BLaER1 treated with 17β-estradiol and CSF1 and Interleukin-3, amounts not matched to agents 10 nM and 100 nM (cell line): ENCODE measurements around the gene FSHR.

Experiments used
- H3K27ac ChIP-seq, 11 experiments: shearing (Covaris generic); formaldehyde crosslinking; 2 replicates each; pipeline ENCODE4 v1.8.1; 2022
- H3K27me3 ChIP-seq, 11 experiments: shearing (Covaris generic); formaldehyde crosslinking; 2 replicates each; pipeline ENCODE4 v1.8.1; 2022
- H3K36me3 ChIP-seq, 11 experiments: shearing (Covaris generic); formaldehyde crosslinking; 2 replicates each; pipeline ENCODE4 v1.8.1; 2022
- H3K4me1 ChIP-seq, 10 experiments: shearing (Covaris generic); formaldehyde crosslinking; 2 replicates each; pipeline ENCODE4 v1.8.1; 2022
- H3K4me2 ChIP-seq, 11 experiments: shearing (Covaris generic); formaldehyde crosslinking; 2 replicates each; pipeline ENCODE4 v1.8.1; 2022
- H3K4me3 ChIP-seq, 10 experiments: shearing (Covaris generic); formaldehyde crosslinking; 2 replicates each; pipeline ENCODE4 v1.8.1; 2022
- H3K9ac ChIP-seq, 11 experiments: shearing (Covaris generic); formaldehyde crosslinking; 2 replicates each; pipeline ENCODE4 v1.8.1; 2022
- H3K9me3 ChIP-seq, 11 experiments: shearing (Covaris generic); formaldehyde crosslinking; replicated peaks in 1 of 11; 2 replicates each; pipeline ENCODE4 v1.8.1; 2022
- H4K20me1 ChIP-seq, 11 experiments: shearing (Covaris generic); formaldehyde crosslinking; 2 replicates each; pipeline ENCODE4 v1.8.1; 2022
- Cebpa-rat ChIP-seq, 11 experiments: shearing (Covaris generic); IDR thresholded peaks; 2 replicates each; pipeline ENCODE4 v1.8.1; 2022

FSHR gene, protein sequence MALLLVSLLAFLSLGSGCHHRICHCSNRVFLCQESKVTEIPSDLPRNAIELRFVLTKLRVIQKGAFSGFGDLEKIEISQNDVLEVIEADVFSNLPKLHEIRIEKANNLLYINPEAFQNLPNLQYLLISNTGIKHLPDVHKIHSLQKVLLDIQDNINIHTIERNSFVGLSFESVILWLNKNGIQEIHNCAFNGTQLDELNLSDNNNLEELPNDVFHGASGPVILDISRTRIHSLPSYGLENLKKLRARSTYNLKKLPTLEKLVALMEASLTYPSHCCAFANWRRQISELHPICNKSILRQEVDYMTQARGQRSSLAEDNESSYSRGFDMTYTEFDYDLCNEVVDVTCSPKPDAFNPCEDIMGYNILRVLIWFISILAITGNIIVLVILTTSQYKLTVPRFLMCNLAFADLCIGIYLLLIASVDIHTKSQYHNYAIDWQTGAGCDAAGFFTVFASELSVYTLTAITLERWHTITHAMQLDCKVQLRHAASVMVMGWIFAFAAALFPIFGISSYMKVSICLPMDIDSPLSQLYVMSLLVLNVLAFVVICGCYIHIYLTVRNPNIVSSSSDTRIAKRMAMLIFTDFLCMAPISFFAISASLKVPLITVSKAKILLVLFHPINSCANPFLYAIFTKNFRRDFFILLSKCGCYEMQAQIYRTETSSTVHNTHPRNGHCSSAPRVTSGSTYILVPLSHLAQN

DNA sequence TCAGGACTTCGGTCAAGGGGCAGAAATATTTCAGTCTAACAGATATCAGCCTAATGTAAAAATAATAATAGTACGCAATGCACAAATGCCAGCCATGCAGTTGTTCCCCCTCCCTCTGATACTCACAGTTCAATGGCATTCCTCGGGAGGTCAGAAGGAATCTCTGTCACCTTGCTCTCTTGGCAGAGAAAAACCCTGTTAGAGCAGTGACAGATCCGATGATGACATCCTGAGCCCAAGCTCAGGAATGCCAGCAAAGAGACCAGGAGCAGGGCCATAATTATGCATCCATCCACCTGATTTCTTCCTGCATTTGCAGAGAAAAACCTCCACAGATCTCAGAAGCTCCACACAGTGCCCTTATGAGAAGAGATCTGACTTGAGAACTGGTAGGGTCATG is at the start of gene FSHR:
Gene FSHR, minus strand, starts transcription at position 376 of the 400 bp plus-strand sequence. Its CDS starts 98 bp downstream, at position 278.
- H4K20me1 ChIP-seq, result no peaks in the 10 kb centered on the region
- H3K4me3 ChIP-seq, result no peak within 1 kb of the TSS
- H3K27ac ChIP-seq, result no peak within 1 kb of the TSS
- no peaks in the 10 kb centered on the region for H3K9me3 ChIP-seq
- H3K36me3 ChIP-seq, result no peaks in the 10 kb centered on the region
- H3K27me3 ChIP-seq, result no peaks in the 10 kb centered on the region
- no peak within 1 kb of the TSS for H3K4me2 ChIP-seq
- no peak for TF ChIP-seq Cebpa-rat (IDR thresholded peaks at IDR 0.05)
- no peaks in the 10 kb centered on the region for H3K4me1 ChIP-seq
- H3K9ac ChIP-seq, result no peak within 1 kb of the TSS

DNA sequence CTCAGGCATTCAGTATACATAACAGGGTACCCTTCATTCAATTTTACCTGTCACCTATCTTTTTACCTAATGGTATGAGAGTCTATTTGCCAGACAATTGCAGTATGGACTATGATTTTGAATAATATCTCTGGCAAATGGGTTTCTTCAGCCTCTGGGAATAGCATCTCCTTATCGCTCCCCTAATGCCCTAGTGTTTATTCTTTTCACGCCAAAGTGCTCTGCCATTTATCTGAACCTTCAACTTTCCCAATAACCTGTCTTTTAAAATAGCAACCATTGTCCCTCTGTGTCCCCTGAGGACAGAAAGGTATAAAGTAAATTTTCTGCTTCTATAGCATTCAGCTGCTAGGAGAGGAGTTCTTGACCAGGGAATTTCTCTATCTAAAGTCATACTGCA is 45.0 kb upstream of the FSHR start:
- no peak overlapping the region for H3K27ac ChIP-seq
- no peaks in the 10 kb centered on the region for H3K9me3 ChIP-seq
- H3K27me3 ChIP-seq, result no peaks in the 10 kb centered on the region
- no peaks in the 10 kb centered on the region for H3K36me3 ChIP-seq
- no peak overlapping the region for H3K4me2 ChIP-seq
- H3K4me1 ChIP-seq, result no peaks in the 10 kb centered on the region
- H4K20me1 ChIP-seq, result no peaks in the 10 kb centered on the region
- H3K9ac ChIP-seq, result no peak overlapping the region
- TF ChIP-seq Cebpa-rat (IDR thresholded peaks at IDR 0.05), result no peak
- no peak overlapping the region for H3K4me3 ChIP-seq

DNA sequence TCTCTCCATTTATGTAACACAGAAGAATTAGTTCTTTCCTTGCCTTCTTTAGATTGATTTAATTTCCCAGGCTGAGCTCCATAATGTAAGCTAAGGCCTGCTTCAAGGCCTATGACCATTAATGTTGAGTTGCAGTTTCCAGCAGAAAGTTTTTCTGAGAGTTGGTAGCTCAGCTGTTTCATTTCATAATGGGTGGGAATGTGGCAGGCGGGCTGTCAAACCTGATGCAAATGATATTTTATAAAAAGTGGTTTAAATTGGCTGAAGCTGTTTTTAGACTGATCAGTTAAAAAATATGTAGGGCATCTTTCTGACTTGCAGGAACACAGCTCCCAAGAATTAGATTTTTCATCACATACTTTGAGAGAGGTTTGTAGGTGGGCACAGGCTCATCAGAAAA is 40.4 kb upstream of the FSHR start:
- peaks cover 0 to 10% (median 0%) of the 10 kb centered on the region in 10 experiments; a peak in 6 of 20 replicates for H3K4me1 ChIP-seq
- H3K27me3 ChIP-seq, result no peaks in the 10 kb centered on the region
- no peak overlapping the region for H3K4me3 ChIP-seq
- no peak overlapping the region for H3K27ac ChIP-seq
- no peaks in the 10 kb centered on the region for H3K36me3 ChIP-seq
- H3K9ac ChIP-seq, result no peak overlapping the region
- no peaks in the 10 kb centered on the region for H3K9me3 ChIP-seq
- no peaks in the 10 kb centered on the region for H4K20me1 ChIP-seq
- no peak for TF ChIP-seq Cebpa-rat (IDR thresholded peaks at IDR 0.05)
- no peak overlapping the region for H3K4me2 ChIP-seq

DNA sequence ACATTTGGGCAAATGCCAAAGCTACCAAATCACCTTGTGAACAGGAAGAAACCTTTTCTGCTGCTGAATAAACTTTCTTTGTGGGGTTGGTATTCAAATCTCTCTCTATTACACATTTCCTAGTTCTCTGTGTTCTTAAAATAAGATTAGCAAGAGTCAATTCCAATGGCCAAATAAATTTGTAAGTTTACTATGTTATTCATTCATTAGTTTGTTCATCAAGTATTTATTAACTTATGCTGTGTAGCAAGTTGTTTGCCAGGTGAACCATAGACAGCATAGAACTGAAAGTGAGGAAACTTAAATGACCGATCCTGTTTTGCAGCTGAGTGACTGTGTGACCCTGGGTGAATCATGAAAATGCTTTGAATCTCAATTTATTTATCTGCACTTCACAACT is 37.7 kb upstream of the FSHR start:
- H3K27ac ChIP-seq, result no peak overlapping the region
- H3K9me3 ChIP-seq, result no peaks in the 10 kb centered on the region
- H3K4me1 ChIP-seq, result peaks cover 0 to 22% (median 0%) of the 10 kb centered on the region in 10 experiments; a peak in 6 of 20 replicates
- no peaks in the 10 kb centered on the region for H3K27me3 ChIP-seq
- no peaks in the 10 kb centered on the region for H3K36me3 ChIP-seq
- no peak overlapping the region for H3K4me2 ChIP-seq
- H4K20me1 ChIP-seq, result no peaks in the 10 kb centered on the region
- H3K4me3 ChIP-seq, result no peak overlapping the region
- H3K9ac ChIP-seq, result no peak overlapping the region
- no peak for TF ChIP-seq Cebpa-rat (IDR thresholded peaks at IDR 0.05)

DNA sequence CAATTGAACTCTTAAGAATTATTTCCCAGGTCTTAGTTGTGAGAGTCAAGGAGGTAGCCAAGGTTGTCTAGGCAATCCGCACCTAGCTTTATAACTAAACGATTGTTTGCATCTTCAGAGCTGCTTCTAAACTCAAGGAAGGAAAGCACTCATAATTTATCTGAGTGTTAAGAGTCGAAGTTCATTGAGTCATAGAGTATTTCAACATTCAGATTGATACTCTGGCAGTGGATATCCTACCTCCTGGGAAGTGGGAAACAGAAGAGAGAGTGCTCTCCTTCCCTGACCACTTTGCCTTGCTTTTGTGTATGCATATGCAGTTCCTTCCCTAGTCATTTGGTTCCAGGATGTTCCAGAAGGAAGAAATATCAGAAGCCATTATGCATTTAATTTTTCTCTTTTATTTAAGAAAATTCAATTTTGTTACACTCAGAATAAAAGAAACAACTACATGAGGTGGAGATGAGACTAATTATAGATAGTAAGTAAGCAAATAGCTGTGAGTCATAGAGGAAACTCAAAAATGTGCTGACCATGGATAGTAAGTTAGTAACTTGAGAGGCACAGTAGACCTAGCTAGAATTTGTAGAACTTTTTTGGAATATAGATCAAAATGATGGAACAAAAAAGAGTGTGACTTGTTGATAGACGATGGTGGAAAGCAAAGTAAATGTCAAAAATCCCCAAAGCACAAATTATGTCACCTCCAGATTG is 35.4 kb upstream of the FSHR start:
- Histone ChIP-seq H3K27ac (no peak overlapping the region), H3K4me1 (peaks cover 0 to 22% (median 0%) of the 10 kb centered on the region in 10 experiments; a peak in 6 of 20 replicates), H3K27me3 (no peaks in the 10 kb centered on the region), H3K4me2 (peak overlapping the region in 3 of 11 experiments; percentile 33 to 65 (median 37); a peak in 6 of 22 replicates), H3K9me3 (peaks cover 0 to 8% (median 0%) of the 10 kb centered on the region in 11 experiments; a peak in 4 of 22 replicates), H3K36me3 (no peaks in the 10 kb centered on the region), H3K9ac (no peak overlapping the region), H3K4me3 (no peak overlapping the region), H4K20me1 (no peaks in the 10 kb centered on the region)
- no peak for TF ChIP-seq Cebpa-rat (IDR thresholded peaks at IDR 0.05)

DNA sequence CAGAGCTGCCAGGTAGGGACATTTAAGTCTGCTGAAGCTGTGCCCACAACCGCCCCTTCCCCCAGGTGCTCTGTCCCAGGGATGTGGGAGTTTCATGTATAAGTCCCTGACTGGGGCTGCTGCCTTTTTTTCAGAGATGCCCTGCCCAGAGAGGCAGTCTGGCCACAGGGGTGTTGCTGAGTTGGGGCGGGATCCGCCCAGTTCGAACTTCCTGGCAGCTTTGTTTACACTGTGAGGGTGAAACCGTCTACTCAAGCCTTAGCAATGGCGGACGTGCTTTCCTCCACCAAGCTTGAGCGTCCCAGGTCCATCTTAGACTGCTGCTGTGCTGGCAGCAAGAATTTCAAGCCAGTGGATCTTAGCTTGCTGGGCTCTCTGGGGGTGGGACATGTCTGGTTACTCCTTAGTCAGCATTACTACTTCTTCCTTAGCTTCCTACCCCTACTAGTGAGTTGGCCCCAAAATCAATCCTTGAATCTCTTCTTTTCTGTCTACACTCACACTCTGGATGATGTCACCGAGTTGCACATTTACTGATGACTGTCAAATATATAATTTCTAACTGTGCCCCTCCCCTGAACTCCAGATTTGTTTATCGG is 31.8 kb upstream of the FSHR start:
- no peak overlapping the region for H3K9ac ChIP-seq
- no peak for TF ChIP-seq Cebpa-rat (IDR thresholded peaks at IDR 0.05)
- no peak overlapping the region for H3K27ac ChIP-seq
- H3K4me1 ChIP-seq, result peaks cover 0 to 22% (median 0%) of the 10 kb centered on the region in 10 experiments; a peak in 6 of 20 replicates
- H3K4me2 ChIP-seq, result no peak overlapping the region
- peaks cover 0 to 8% (median 0%) of the 10 kb centered on the region in 11 experiments; a peak in 4 of 22 replicates for H3K9me3 ChIP-seq
- H3K27me3 ChIP-seq, result no peaks in the 10 kb centered on the region
- no peaks in the 10 kb centered on the region for H4K20me1 ChIP-seq
- no peak overlapping the region for H3K4me3 ChIP-seq
- no peaks in the 10 kb centered on the region for H3K36me3 ChIP-seq

DNA sequence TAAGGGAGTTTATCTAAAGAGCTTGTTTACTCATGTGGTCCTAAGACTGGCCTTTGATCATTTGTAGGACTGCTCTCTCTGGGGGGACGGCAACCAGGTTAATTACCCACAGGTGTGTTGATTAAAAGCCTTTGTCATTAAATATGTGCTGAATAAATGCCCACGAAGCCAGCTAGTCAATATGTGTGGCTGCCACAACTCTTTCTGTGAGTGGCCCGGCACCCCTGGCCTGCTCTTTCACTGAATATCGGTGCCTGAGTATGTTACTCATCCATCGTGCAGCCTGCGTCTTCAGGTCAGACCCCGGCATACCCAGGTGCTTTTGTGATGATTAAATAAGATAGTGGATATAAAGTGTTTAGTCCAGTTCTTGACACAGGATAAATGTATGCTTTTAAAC is 24.3 kb upstream of the FSHR start:
- TF ChIP-seq Cebpa-rat (IDR thresholded peaks at IDR 0.05), result no peak
- peaks cover 0 to 7% (median 0%) of the 10 kb centered on the region in 10 experiments; a peak in 4 of 20 replicates for H3K4me1 ChIP-seq
- no peak overlapping the region for H3K4me3 ChIP-seq
- peaks cover 0 to 13% (median 0%) of the 10 kb centered on the region in 11 experiments; a peak in 2 of 22 replicates for H3K9me3 ChIP-seq
- H3K36me3 ChIP-seq, result no peaks in the 10 kb centered on the region
- no peak overlapping the region for H3K4me2 ChIP-seq
- H4K20me1 ChIP-seq, result no peaks in the 10 kb centered on the region
- H3K27ac ChIP-seq, result no peak overlapping the region
- no peak overlapping the region for H3K9ac ChIP-seq
- no peaks in the 10 kb centered on the region for H3K27me3 ChIP-seq

DNA sequence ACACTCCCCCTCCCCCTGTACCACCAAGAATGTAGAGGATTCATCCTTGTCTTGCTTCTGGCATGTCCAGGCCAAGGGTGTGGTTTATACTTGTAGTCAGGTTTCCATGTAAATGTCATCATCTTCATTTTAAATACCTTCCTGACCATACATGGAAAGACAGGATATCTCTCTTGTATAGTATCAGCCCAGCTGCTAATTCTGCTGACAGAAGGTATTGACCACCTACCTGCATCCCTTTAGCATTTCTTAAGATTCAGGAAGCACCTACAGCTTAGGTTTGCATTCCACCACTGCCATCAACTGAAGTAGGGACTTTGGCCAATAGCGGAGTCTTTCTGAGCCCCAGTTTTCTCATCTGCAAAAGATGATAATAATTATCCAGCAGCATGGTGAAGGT is 22.9 kb upstream of the FSHR start:
- Histone ChIP-seq H3K27ac (no peak overlapping the region), H3K4me3 (no peak overlapping the region), H3K27me3 (no peaks in the 10 kb centered on the region), H4K20me1 (no peaks in the 10 kb centered on the region), H3K4me2 (no peak overlapping the region), H3K4me1 (peaks cover 0 to 15% (median 0%) of the 10 kb centered on the region in 10 experiments; a peak in 4 of 20 replicates), H3K9ac (no peak overlapping the region), H3K36me3 (no peaks in the 10 kb centered on the region), H3K9me3 (peaks cover 0 to 13% (median 0%) of the 10 kb centered on the region in 11 experiments; a peak in 2 of 22 replicates)
- no peak for TF ChIP-seq Cebpa-rat (IDR thresholded peaks at IDR 0.05)
